ENCODE data around the gene GPC3.

The GPC3 gene

DNA sequence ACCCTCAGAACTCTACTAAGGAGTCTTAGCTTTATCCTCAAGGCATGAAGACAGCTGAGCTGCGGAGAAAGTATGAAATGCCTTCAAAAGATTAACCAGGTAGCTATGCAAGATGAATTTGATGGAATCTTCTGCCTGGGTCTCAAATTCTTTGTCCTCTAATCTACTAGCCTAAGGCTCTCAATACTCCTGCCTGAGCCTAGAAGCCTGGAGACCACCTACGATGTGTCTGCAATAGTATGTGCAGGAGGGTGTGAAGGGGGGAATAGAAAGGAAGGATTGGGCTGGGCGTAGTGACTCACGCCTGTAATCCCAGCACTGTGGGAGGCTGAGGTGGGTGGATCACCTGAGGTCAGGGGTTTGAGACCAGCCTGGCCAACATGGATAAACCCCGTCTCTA, 391.9 kb downstream of the GPC3 start:
- DNase-seq: no peak

DNA sequence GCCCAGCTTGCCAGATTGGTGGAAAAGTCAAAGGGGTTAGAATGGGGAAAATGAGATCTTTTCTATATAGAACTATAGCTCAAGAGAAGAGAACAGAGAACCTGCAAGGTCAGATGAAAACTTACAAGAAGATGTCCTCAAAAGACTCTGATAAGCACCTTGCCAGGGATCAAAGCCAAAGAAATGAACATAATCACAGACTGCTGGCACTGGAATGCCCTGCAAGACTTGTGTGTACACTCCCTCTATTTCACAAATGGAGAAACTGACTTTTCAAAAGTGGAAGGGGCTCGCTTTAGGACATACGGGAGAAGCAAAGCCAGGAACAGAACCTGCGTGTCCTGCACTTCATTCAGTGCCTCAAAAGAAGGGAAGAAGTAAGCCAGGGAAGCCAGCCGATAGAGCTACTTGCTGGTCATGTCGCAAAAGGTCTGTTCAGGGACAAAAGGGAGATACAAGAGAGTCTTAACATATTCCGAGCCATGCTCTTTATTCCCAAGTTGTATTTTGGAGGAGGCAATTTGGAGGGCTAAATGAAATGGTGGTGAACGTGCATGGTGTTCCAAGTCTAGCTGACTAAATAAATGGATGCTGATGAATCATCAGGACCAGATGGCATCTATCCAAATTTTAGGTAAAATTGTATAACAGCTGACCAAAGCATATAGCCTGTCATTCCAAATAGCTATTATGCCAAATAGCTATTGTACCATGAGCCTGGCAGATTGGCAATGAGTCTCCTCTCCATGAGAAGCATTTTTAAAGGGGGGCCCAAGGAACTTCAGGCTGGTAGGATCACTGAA, 394.5 kb downstream of the GPC3 start:
- no peak for DNase-seq

DNA sequence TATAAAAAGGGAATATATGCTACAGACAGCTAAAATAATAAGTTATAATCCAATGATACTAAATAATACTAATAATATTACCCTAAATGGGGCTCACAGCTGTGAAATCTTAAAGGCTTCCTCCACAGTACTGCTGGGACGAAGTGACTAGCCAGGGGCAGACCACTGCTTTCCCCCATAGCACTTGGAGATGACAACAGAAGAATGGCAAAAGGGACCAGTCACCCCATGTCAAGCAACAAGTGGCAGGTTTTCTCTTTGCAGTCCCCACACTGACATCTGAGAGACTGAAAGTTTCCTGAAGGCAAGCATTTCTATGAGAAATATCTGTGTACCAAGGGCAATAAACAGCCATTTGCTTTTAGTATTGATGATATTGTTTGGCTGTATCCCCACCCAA, 396.6 kb downstream of the GPC3 start:
- DNase-seq: no peak

DNA sequence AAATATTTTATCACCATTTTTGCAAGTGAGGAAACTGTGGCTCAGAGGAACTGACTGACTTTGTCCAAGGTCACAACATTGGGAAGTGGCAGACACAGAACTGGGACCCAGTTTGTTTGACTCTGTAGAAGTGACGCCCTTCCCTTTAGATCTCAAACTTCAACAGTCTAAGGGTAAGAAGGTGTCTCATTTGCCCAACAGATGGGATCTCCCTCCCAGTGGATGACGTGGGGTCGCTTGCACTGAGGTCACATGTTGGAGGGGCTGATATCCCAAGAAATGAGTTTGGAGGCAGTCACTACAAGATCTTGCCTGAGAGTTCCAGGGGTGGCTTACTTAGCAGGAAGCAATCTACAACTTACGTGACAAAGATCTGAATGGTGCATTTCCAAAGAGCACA, 397.6 kb downstream of the GPC3 start:
- no peak for DNase-seq

DNA sequence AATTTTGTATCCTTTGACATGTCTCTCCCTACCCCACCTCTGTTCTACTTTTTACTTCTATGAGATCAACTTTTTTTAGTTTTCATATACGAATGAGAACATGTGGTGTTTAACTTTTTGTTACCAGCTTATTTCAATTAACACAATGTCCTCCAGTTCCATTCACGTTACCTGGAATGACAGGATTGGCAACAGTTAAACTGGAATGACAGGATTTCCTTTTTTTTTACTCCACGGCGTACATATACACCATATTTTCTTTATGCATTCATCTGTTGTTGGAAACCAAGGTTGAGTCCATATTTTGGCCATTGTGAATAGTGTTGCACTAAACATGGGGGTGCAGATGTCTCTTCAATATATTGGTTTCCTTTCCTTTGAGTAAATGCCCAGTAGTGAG, 398.3 kb downstream of the GPC3 start:
- no peak for DNase-seq

DNA sequence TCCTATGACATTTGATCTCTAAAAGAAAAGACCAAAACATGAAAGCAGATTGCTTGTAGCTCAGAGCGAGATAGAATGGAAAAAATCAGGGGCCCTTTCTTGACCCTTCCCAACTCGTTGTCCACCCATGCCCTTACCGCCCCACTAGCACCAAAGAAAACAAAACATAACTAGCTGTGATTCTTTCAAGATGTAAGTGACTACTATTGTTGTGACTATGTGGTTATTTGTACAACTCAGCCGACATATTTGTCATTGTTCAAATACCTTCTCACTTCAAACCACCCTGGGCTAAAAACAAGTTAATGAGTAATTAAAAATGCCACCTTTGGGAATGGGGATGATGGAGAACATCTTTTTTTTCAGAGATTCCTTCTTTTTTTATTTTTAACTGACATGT, 399.0 kb downstream of the GPC3 start:
- no peak for DNase-seq

DNA sequence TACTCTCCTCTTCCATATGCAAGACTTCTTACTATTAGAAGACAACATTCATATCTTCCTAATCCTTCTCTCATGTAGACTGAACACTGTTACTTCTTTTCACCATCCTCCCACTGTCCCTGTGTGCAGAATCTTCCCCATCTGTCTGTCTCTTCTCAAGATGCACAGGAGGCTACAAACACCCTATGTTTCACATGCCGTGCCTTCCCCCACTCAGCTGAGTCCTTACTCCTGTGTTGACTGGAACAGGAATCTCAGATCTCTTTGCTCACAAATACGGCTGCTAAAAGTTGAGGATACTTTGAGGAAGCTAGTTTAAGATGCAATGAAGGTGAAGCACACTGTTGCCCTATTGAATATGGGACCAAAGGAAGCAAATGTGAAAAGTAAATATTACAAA, 401.6 kb downstream of the GPC3 start:
- DNase-seq: no peak

DNA sequence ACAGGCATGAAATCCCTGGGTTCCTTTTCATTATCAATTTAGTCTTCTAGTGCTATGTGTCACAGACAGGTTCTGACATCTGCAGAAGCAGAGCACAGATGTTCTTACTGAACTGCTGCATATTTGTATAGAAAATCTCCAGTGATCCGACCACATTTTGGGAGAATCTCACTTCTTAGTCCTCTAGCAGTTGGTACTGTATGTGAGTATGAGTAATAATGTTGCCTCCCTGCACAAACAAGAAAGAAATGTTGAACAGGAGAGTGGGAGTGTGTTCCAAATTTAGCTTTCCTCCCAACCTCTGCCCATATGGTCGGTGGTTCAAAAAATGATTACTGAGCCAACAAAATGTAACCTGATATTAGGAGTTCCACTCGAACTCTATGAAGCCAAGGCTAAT, 404.8 kb downstream of the GPC3 start:
- no peak for DNase-seq

DNA sequence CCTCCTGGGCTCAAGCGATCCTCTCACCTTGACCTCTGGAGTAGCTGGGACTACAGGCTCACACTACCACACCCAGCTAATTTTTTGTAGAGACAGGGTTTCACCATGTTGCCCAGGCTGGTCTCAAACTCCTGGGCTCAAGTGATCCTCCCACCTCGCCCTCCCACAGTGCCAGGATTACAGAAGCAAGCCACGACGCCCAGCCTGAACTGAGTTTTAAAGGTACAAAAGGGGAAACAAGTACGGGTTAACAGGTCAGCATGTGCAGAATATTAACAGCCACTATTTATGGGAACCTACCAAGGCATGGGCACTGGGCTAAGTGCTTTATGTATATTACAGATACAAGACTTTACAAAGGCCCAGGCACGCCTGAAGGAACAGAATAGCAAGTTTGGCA, 405.8 kb downstream of the GPC3 start:
- DNase-seq: peak; percentile 46 to 77

DNA sequence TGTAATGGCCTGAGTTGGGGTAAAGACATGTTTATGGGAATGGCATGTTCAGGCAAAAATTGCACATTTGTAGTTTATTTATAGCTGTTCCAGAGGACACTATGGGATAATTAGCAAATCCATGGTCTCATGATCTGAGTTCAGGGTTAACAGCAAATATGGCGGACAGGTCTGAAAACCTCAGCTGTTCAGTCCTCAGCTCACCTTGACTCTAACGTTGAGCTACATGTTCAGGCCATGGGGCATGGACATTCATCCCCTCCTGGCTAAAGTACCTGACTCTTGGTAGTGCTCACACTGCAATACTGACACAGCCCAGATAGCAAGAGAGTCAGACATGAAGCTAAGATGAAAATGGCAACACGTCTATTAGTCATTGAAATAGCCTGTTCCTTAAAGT, 408.5 kb downstream of the GPC3 start:
- DNase-seq: no peak

DNA sequence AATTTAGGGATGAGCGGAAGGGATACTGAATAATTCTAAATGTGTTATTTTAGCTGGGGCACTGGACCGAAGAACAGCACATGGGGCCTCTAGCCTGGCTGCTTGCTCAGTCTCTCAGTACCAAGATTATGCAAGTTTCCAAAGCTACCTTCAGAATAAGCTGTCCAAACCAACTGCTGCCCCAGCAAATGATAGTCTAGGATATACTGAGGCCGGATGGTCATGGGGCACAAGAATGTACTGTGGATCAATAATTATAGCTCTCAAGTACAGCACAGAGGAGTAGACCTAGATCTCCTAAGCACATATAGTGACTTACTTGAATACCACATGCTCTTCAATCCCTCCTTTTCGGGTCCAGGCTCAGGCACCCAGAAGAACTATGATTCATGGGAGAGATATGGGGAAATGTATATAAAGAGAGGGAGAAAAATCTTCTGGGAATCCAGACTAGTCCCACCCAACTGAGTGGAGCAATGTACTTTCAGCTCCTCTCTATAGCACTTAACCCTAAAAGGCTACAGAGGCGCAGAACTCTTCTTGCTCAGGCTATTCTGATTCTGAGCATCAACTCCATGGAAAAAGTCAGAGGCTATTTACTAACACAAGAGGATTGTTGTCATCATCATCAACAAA, 409.8 kb downstream of the GPC3 start:
- no peak for DNase-seq

DNA sequence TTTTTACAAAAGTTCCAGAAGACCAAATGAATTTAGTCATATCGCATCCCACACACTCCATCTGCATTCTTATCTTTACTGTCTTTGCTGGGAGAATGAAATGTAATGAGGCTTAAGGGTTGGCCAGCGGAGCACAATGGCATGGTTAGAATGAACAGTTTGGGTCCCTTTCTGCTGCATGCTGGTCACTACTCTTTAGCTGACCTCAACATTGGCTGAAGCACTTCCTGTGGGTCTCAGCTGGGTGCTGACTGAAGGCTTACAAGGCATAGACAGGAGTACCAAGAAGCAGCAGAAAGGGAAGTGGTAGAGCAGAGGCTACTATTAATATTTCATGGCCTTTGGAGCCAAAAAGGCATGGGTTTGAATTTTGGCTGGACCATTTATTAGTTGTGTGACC, 410.7 kb downstream of the GPC3 start:
- DNase-seq: peak in 1 of 2 donors; percentile 33

DNA sequence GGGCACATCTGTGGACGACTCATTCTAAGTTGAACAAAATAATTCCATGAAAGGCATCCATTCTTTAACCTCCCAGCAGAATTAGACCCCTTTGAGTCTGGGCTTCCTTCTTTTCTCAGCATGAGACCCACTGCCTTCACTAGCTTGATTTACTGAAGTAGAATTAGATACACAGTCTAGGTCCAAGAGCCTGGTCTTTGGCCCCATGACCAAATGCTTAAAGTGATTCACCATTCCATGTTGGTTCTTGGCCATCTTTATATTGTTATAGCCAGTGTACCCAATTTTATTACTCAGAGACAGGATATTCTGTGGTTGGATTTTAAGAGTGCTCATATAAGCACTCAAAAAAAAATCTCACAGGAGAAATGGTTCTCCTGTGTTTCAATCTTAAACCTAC, 414.8 kb downstream of the GPC3 start:
- no peak for DNase-seq

DNA sequence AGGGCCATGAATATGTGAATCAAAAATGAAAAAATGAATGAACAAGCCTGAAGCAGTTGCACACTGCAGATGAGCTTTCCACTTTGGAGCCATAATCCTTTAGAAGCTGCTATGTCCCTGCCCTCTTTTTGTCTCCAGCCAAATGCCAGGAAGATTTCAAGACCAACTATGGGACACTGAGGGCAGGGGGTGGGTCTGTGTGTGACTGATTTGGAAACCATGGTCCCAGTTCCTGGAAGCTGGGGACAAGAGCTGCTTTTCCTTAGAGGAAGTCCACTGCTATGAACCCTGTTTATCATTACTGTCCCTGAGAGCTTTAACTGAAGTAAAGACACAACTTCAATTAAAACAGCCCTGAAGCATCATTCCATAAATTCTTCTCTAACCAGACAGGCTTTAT, 416.2 kb downstream of the GPC3 start:
- no peak for DNase-seq

DNA sequence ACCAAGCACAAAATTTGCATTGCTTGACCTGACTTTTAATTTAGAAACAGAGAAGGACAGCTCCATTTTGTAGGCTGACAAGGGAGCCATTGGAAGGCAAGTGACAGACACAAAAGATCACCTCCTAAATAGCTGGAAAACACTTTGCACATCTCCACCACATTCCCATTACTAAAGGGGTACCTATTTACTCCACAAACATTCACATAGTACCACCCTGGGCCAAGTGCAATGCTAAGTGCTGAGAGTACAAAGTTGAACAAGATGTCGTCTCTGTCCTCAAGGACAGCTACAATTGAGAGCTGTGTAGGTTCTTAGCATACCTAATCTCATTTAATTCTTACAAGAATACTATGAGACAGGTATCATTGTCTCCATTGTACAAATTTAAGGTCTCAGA, 417.3 kb downstream of the GPC3 start:
- DNase-seq: no peak

DNA sequence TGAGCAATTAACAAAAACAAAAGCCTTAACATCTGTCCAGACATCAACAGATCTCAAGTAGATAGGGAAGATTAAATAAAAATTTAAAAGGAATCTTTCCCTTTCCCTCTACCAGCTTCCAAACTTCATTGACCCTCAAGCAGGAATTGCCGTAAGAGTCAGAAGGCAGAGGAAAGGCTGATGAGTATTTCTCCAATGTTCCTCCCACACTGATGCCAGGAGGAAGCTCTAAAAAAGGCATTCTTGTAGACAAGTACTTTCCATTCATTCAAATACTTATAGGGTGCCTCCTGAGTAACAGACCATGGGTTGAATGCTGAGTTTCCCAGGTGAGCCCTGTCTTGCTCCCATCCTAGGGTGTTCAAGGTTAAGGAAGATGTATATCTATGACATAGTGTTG, 418.5 kb downstream of the GPC3 start:
- DNase-seq: peak; percentile 19 to 50

DNA sequence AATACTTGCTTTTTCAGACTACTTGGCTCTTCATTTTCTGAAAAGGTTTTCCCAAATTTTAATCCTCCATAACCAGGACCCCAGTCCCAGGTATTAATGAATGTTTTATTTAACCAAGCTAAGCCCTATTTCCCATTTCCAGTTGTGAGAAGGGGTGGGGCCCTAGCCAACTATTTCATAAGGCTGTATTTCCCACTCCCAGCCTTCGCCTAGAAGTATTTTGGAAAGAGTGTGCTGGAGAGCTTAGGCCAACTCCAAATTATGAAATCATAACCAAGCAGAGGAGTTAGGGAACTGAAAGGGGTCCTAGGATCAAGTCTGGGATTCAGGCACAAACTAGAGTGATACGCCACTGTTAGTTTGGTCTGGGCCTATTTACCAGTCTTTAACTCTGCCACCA, 421.7 kb downstream of the GPC3 start:
- no peak for DNase-seq

DNA sequence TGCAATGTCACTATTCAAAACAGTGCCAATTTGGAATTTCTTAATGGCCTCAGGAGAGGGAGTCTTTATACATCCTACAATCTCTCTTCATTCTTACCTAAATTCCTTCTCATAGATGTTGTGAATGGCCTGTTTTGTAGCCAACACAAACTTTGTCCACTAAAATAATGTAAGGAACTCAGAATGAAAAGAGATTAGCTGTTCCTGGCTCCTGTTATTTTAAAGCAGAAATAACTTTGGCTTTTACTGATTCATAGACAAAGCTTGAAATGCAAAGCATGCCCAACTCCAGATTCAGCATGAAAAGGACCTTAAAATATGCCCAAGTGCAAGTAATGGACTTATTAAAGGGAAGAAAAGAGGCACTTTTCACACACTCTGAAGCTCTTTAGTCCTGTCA, 424.1 kb downstream of the GPC3 start:
- DNase-seq: no peak

DNA sequence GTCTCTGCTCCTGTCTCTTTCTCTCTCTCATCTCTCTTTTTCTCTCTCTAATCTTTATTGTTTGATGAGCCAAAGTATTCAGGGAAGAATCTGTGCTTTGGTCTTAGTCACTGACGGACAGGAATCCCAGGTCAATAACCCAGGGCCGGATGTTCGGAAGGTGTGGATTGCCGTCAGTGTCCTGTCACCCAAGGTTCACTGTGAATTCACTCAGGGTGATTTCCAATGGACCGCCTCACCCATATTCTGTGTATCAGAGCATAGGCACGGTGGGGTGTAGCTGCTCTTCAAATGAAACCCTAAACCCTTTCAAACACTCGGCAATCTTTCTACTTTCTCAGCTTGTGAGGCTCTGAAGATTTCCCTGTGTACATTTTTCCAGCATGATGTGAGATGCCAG, 425.5 kb downstream of the GPC3 start:
- no peak for DNase-seq

DNA sequence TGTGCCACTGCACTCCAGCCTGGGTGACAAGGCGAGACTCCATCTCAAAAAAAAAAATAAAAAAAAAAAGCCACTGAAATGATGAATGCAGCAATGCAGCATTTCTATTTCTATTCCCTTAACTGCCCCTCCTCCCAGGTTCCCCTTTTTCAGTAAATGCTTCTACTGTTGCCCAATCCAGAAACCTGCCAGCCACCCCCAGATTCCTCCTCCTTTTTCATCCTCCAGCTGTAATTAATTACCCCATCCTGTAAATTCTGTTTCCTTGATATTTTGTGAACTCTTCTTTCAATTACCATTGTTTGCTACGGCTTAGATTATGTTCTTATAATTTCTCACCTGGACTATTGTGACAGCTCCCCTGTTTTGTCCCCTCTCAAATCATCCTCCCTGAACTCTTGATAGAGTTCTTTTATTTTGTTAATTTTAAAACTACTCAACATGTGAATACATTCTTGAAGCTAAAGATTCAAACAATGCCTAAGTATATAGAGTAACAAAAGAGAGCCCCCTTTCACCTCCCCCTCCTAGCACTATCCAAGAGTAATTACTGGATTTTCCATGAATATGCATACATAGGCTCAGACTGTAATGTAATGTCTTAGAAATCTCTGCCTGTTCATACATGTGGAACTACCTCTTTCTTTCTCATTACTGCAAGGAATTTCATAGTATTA, 429.5 kb downstream of the GPC3 start:
- DNase-seq: peak; percentile 57 to 65

DNA sequence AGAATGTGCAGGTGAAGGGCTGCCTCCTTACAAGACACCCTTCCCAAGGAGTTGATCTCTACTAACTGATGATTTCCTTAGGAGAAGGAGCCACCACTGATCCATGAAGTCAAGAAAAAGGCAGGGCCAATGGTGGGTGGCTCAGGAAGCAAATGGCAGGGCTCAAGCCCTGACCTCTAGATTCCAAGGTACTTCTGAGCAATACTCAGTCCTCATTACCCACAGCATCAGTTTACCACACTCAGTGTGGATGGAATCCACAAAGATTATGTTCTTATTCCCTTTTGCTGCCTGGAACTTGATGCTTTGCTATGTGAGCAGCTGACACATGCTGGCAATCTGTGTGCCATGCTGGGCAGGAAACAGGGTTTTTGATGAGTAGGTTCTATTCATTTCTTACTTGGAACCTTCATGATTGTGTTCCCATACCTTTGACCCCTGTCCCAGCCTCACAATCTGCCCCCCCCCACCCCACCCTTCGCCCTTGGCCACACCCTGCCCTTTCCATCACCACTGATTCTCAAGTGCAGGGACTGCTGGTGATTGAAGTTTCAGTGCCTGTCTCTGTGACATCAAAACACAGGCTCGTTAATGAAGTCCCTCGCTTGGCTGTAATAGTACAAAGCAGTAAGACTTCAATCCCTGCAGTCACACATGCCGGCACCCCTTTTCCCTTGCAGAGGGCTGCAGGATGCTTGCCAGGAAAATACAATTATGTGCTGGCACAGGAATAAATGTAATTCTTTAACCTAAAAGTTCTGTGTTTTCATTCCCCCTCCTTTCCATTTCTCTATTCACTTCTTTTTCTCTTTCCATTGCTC, 434.5 kb downstream of the GPC3 start:
- no peak for DNase-seq

DNA sequence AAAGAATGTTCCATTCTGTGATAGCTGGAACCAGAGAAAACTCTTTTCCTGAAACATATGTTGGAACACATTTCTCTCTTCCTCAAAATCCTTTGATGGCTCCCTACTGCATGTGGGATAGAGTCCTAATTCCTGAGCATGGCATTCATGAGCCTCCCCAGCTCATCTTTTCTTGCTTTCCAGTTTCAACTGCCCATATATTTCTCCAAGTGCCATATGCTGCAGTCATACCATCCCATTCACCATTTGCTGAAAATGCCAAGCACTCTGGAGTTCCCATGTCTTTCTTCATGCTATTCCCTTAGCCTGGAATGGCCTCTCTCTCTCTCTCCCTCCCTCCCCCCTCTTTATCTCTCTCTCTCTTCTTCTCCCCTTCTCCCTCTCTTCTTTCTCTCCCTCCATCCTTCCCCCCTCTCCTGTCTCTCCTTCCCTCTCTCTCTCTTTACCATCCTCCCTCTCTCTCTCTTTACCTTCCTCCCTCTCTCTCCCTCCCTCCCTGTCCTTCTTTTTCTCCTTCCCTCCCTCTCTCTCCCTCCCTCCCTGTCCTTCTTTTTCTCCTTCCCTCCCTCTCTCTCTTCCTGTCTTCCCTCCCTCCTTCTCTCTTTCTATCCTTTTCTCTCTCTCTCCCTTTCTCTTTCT, 436.0 kb downstream of the GPC3 start:
- no peak for DNase-seq

DNA sequence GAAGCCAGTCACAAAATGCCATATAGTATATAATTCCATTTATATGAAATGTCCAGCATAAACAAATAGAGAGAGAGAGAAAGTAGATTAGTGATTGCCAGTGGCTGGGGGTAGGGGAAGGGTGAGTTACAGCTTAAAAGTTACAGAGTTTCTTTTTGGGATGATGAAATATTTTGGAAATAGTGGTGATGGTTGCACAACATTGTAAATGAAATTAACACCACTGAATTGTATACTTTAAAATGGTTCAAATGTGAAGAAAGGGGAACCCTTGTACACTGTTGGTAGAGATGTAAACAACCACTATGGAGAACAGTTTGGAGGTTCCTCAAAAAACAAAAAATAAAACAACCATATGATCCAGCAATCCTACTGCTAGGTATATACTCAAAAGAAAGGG, 439.0 kb downstream of the GPC3 start:
- peak; percentile 47 to 86 for DNase-seq
